Stimulated activated CD4-positive, alpha-beta T cell treated with anti-CD3 and anti-CD28 coated beads, Interleukin-4, amount 100 ng/mL, for 1 hour (primary cell): ENCODE measurements around the gene POMT2.

Experiments used
- DNase-seq: peaks from one replicate; pipeline ENCODE4 v3.0.0-alpha.2; 2020

Gene POMT2

GRCh38 chr14:77266336-77266735, 54.3 kb downstream of the POMT2 start:
- no peak for DNase-seq

- DNase-seq: no peak
These were observed 54.9 kb downstream of the POMT2 start for GRCh38 chr14:77265561-77266335.

GRCh38 chr14:77265187-77265515, 55.5 kb downstream of the POMT2 start:
- DNase-seq: no peak

GRCh38 chr14:77264466-77265186, 56.1 kb downstream of the POMT2 start:
- no peak for DNase-seq

- no peak for DNase-seq
These were observed 60.1 kb downstream of the POMT2 start for GRCh38 chr14:77260631-77261030.

- no peak for DNase-seq
These were observed 60.5 kb downstream of the POMT2 start for GRCh38 chr14:77260199-77260598.

GRCh38 chr14:77259025-77259715, 61.5 kb downstream of the POMT2 start:
- DNase-seq: no peak

GRCh38 chr14:77258566-77258965, 62.1 kb downstream of the POMT2 start:
- DNase-seq: no peak

- DNase-seq: no peak
These were observed 63.0 kb downstream of the POMT2 start for GRCh38 chr14:77257700-77258099.

GRCh38 chr14:77256694-77257093, 64.0 kb downstream of the POMT2 start:
- DNase-seq: no peak

GRCh38 chr14:77253333-77254190, 67.1 kb downstream of the POMT2 start:
- no peak for DNase-seq

- DNase-seq: no peak
These were observed 68.8 kb downstream of the POMT2 start for GRCh38 chr14:77251870-77252269.

- DNase-seq: no peak
These were observed 69.8 kb downstream of the POMT2 start for GRCh38 chr14:77250927-77251326.

GRCh38 chr14:77249286-77249685, 71.4 kb downstream of the POMT2 start:
- no peak for DNase-seq

- no peak for DNase-seq
These were observed 72.0 kb downstream of the POMT2 start for GRCh38 chr14:77248666-77249065.

GRCh38 chr14:77246784-77247183, 73.9 kb downstream of the POMT2 start:
- no peak for DNase-seq

- DNase-seq: no peak
These were observed 74.9 kb downstream of the POMT2 start for GRCh38 chr14:77245820-77246219.

- DNase-seq: no peak
These were observed 76.8 kb downstream of the POMT2 start for GRCh38 chr14:77243853-77244252.

GRCh38 chr14:77242752-77243151, 77.9 kb downstream of the POMT2 start:
- DNase-seq: no peak

GRCh38 chr14:77241955-77242354, 78.7 kb downstream of the POMT2 start:
- DNase-seq: no peak

GRCh38 chr14:77240336-77240915, 80.3 kb downstream of the POMT2 start:
- no peak for DNase-seq

GRCh38 chr14:77239412-77239811, 81.3 kb downstream of the POMT2 start:
- no peak for DNase-seq

GRCh38 chr14:77238996-77239395, 81.7 kb downstream of the POMT2 start:
- DNase-seq: no peak
